Right atrium auricular region (tissue), 2 donors: ENCODE measurements around the gene C1orf116. TPM values are rescaled to one million over a fixed set of nuclear protein-coding genes. Genes with fewer than 3 reads are reported as not detected.

Experiments used
- DNase-seq: peaks from one replicate; pipeline ENCODE4 v3.0.0-alpha.2; 2019; ENCODE audit warnings: low spot score
- H3K27ac ChIP-seq, 2 donors: fragments of 200-600 bp; sonication (generic); 1 replicate in 1 of 2; 2 replicates in 1 of 2; pipeline ENCODE4 v1.5.1; 2016 to 2019
- H3K27me3 ChIP-seq, 2 donors: fragments of 200-600 bp; sonication (generic); one replicate each; pipeline versions ENCODE4 v1.5.1 to v1.6.0; 2017 to 2019
- H3K36me3 ChIP-seq: fragments of 200-600 bp; sonication (generic); one replicate; pipeline ENCODE4 v1.5.1; 2016
- H3K4me1 ChIP-seq, 2 donors: fragments of 200-600 bp; sonication (generic); one replicate each; pipeline versions ENCODE4 v1.5.1 to v1.6.0; 2017 to 2019
- H3K4me3 ChIP-seq, 2 donors: fragments of 200-600 bp; sonication (generic); 1 replicate in 1 of 2; 2 replicates in 1 of 2; pipeline ENCODE4 v1.5.1; 2017 to 2019; ENCODE audit warnings: mild to moderate bottlenecking in 1 of 2, moderate library complexity in 1 of 2
- H3K9me3 ChIP-seq, 2 donors: fragments of 200-600 bp; sonication (generic); one replicate each; pipeline ENCODE4 v1.5.1; 2019
- CTCF ChIP-seq, 2 donors: fragments of 200-600 bp; sonication (generic); IDR thresholded peaks; one replicate each; pipeline ENCODE4 v1.5.1; 2019; ENCODE audit warnings: antibody characterized with exemption in 2 of 2
- total RNA-seq, 2 donors: library from RNA; depleted of rRNA; stranded (reverse); fragments of >200 nt; gene quantifications; one replicate each; pipeline ENCODE4 v1.1.0, GENCODE V29; 2016

C1orf116 gene
- under 1 TPM; 0.07 to 0.35 TPM for total RNA-seq

DNA sequence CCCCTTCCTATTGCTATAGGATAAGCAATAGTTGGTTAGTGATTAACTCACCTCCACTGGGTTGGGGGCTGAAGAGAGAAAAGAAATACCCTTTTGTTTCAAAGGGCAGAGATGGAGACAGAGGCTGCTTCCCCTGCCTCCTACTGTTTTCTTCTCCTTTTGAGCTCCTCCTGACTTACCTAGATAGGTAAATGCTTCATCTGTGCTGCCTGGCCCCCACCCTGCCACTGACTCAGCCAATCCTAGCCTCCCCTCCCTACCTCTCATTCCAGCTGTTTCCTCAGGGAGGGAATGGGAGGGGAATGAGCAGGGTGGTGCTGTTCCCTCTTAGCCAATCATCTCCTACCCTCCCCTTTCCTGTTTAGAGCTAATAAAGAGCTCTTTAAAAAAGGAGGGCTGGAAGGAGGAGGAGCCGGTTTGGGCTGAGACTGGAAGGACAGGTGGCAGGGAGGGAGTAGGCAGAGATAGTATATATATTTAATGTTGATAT is at the start of gene C1orf116:
Gene C1orf116, minus strand, starts transcription at position 229 of the 490 bp plus-strand sequence. CDS start 5,158 bp downstream, outside the sequence.
- DNase-seq: no peak
- no peaks in the 10 kb centered on the region for H3K9me3 ChIP-seq
- H3K4me1 ChIP-seq: no peaks in the 10 kb centered on the region
- TF ChIP-seq CTCF (IDR thresholded peaks at IDR 0.05): no peak
- no peak within 1 kb of the TSS for H3K27ac ChIP-seq
- no peaks in the 10 kb centered on the region for H3K27me3 ChIP-seq
- H3K36me3 ChIP-seq: no peaks in the 10 kb centered on the region
- H3K4me3 ChIP-seq: no peak within 1 kb of the TSS

GRCh38 chr1:207081806-207082205 is 49.2 kb upstream of the C1orf116 start:
- Histone ChIP-seq H3K27ac (no peak overlapping the region), H3K4me1 (peaks cover 0 to 16% of the 10 kb centered on the region in 2 donors), H3K9me3 (no peaks in the 10 kb centered on the region), H3K36me3 (peaks cover 14% of the 10 kb centered on the region), H3K4me3 (no peak overlapping the region), H3K27me3 (no peaks in the 10 kb centered on the region)
- no peak for TF ChIP-seq CTCF (IDR thresholded peaks at IDR 0.05)
- DNase-seq: no peak

- no peaks in the 10 kb centered on the region for H3K27me3 ChIP-seq
- H3K9me3 ChIP-seq: no peaks in the 10 kb centered on the region
- no peak overlapping the region for H3K27ac ChIP-seq
- DNase-seq: no peak
- TF ChIP-seq CTCF (IDR thresholded peaks at IDR 0.05): no peak
- H3K4me1 ChIP-seq: peaks cover 0 to 17% of the 10 kb centered on the region in 2 donors
- peaks cover 14% of the 10 kb centered on the region for H3K36me3 ChIP-seq
- no peak overlapping the region for H3K4me3 ChIP-seq
These were observed 48.5 kb upstream of the C1orf116 start for GRCh38 chr1:207081088-207081487.

DNA sequence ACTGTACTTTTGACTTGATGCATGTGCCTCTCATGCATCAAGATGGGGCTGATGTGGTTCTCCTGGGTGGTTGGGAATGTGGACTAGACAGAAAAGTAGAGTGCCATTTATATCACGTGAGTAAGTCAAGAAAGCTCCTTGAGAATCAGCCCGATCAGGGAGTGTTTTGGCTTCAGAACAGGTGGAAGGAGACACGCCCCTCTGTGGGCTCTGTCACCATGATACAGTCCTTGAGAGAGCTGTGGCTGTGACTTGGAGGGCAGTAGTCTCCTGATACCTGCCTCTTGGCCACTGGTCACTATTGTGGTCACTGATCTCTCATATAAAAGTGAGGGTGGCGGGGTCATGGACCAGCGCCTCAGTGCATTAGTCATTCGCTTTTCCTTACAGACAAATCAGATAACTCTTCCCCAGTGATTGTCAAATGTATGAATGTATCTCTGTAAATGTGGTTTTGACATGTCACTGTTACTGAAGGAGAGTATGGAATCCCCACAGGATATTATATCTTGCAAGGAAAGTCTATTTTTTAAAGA is 47.2 kb upstream of the C1orf116 start:
- Histone ChIP-seq H3K9me3 (no peaks in the 10 kb centered on the region), H3K36me3 (peaks cover 14% of the 10 kb centered on the region), H3K27ac (no peak overlapping the region), H3K4me1 (peaks cover 0 to 14% of the 10 kb centered on the region in 2 donors), H3K27me3 (no peaks in the 10 kb centered on the region), H3K4me3 (no peak overlapping the region)
- DNase-seq: no peak
- no peak for TF ChIP-seq CTCF (IDR thresholded peaks at IDR 0.05)

DNA sequence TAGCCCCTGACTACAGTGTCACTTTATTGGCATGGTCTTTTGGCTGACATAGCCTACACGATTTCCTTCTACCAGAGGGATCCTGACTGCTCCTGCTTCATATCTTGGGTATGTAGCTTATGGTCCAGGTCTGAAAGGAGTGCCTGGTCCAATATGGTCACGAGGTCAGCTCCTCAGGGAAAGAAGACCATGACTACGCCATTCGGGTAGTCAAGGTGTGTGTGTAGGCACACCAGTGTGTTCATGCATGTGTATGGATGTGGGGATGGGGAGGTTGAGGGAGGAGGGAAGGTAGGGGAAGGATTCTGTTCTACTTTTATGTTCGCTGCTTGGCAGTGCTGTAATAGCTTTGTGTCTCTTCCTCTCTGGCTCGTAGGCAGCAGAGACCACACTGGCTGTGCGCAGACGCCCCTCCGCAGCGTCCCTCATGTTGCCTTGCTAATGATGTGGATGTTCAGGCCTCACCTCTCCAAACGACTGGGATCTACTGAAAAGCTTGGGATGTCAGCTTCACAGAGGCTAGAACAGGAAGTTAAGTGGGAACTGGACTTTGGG is 46.1 kb upstream of the C1orf116 start:
- H3K9me3 ChIP-seq: no peaks in the 10 kb centered on the region
- no peak overlapping the region for H3K4me3 ChIP-seq
- DNase-seq: no peak
- no peak for TF ChIP-seq CTCF (IDR thresholded peaks at IDR 0.05)
- H3K36me3 ChIP-seq: peaks cover 14% of the 10 kb centered on the region
- peaks cover 0 to 10% of the 10 kb centered on the region in 2 donors for H3K4me1 ChIP-seq
- no peaks in the 10 kb centered on the region for H3K27me3 ChIP-seq
- no peak overlapping the region for H3K27ac ChIP-seq
